Measurements from ENCODE around the gene RNF166. TPM values are rescaled to one million over a fixed set of nuclear protein-coding genes. Genes with fewer than 3 reads are reported as not detected.

The RNF166 gene
- total RNA-seq, 4 donors from 2014 or later: 23.3 to 33.5 (median 27.5) TPM

- DNase-seq (ENCODE audit: extremely low spot score): no peak
- intact Hi-C loops (cut with DNase I): no loop called here
- no peak for TF ChIP-seq EP300 (IDR thresholded peaks at IDR 0.05)
- TF ChIP-seq CTCF (IDR thresholded peaks at IDR 0.05): no peak
- TF ChIP-seq POLR2AphosphoS5 (IDR thresholded peaks at IDR 0.05): no peak
- H3K4me1 ChIP-seq: peaks cover 15 to 30% (median 26%) of the 10 kb centered on the region in 4 donors
- no peak overlapping the region for H3K4me3 ChIP-seq
- H3K9me3 ChIP-seq: no peaks in the 10 kb centered on the region
- H3K27ac ChIP-seq (replicated peaks in 1 of 4): no peak overlapping the region
- peaks cover 5 to 61% (median 48%) of the 10 kb centered on the region in 4 donors for H3K36me3 ChIP-seq
- peaks cover 0 to 28% (median 0%) of the 10 kb centered on the region in 4 donors for H3K27me3 ChIP-seq
- WGBS: 96% methylated on average over 6 of the region's 13 CpGs
Observed at GRCh38 chr16:88653101-88653500, 53.1 kb downstream of the RNF166 start.

- DNase-seq (ENCODE audit: extremely low spot score): no peak
- TF ChIP-seq POLR2A (IDR thresholded peaks at IDR 0.05; ENCODE audit: low read depth) (no peak), EP300 (IDR thresholded peaks at IDR 0.05) (no peak), CTCF (IDR thresholded peaks at IDR 0.05) (no peak), POLR2AphosphoS5 (IDR thresholded peaks at IDR 0.05) (no peak)
- Histone ChIP-seq H3K4me1 (peaks cover 15 to 30% (median 26%) of the 10 kb centered on the region in 4 donors), H3K4me3 (no peak overlapping the region), H3K27ac (replicated peaks in 1 of 4) (peak overlapping the region in 1 of 4 donors; percentile 73), H3K27me3 (peaks cover 0 to 28% (median 0%) of the 10 kb centered on the region in 4 donors), H3K9me3 (no peaks in the 10 kb centered on the region), H3K36me3 (peaks cover 5 to 57% (median 44%) of the 10 kb centered on the region in 4 donors)
- intact Hi-C loops (cut with DNase I): no loop called here
- 98% methylated on average over 8 of the region's 8 CpGs for WGBS
Observed at GRCh38 chr16:88652762-88653063, 53.5 kb downstream of the RNF166 start.

GRCh38 chr16:88651989-88652761 lies 54.0 kb downstream of the RNF166 start:
- peak overlapping the region; percentile 13 to 73 (median 58) for H3K27ac ChIP-seq (replicated peaks in 1 of 4)
- DNase-seq (ENCODE audit: extremely low spot score): no peak
- intact Hi-C loops (cut with DNase I): no loop called here
- H3K9me3 ChIP-seq: no peaks in the 10 kb centered on the region
- H3K36me3 ChIP-seq: peaks cover 0 to 52% (median 39%) of the 10 kb centered on the region in 4 donors
- WGBS: 82% methylated on average over 9 of the region's 29 CpGs
- peaks cover 15 to 30% (median 26%) of the 10 kb centered on the region in 4 donors for H3K4me1 ChIP-seq
- no peak for TF ChIP-seq EP300 (IDR thresholded peaks at IDR 0.05)
- no peak for TF ChIP-seq POLR2AphosphoS5 (IDR thresholded peaks at IDR 0.05)
- no peak for TF ChIP-seq POLR2A (IDR thresholded peaks at IDR 0.05; ENCODE audit: low read depth)
- TF ChIP-seq CTCF (IDR thresholded peaks at IDR 0.05): no peak
- H3K27me3 ChIP-seq: peaks cover 0 to 28% (median 0%) of the 10 kb centered on the region in 4 donors
- H3K4me3 ChIP-seq: no peak overlapping the region

GRCh38 chr16:88651276-88651988 lies 54.8 kb downstream of the RNF166 start:
- TF ChIP-seq POLR2AphosphoS5 (IDR thresholded peaks at IDR 0.05) (peak; percentile 7 to 47), EP300 (IDR thresholded peaks at IDR 0.05) (no peak)
- intact Hi-C loops (cut with DNase I): no loop called here

GRCh38 chr16:88650749-88651275 lies 55.4 kb downstream of the RNF166 start, which contains the start of gene CYBA:
Gene CYBA (minus strand): TSS chr16:88651053. CDS start chr16:88651013, 40 bp downstream.
- no peaks in the 10 kb centered on the region for H3K9me3 ChIP-seq
- peaks cover 0 to 38% (median 33%) of the 10 kb centered on the region in 4 donors for H3K36me3 ChIP-seq
- peaks cover 0 to 28% (median 0%) of the 10 kb centered on the region in 4 donors for H3K27me3 ChIP-seq
- H3K4me1 ChIP-seq: peaks cover 15 to 30% (median 26%) of the 10 kb centered on the region in 4 donors
- peak within 1 kb of the TSS; percentile 57 to 72 (median 64) for H3K4me3 ChIP-seq
- 0% methylated on average over 11 of the region's 41 CpGs for WGBS
- peak within 1 kb of the TSS; percentile 55 to 73 (median 67) for H3K27ac ChIP-seq (replicated peaks in 1 of 4)
- peak in 1 of 2 donors; percentile 44 for TF ChIP-seq POLR2AphosphoS5 (IDR thresholded peaks at IDR 0.05)
- TF ChIP-seq POLR2A (IDR thresholded peaks at IDR 0.05; ENCODE audit: low read depth): no peak
- intact Hi-C loops (cut with DNase I): no loop called here
- DNase-seq (ENCODE audit: extremely low spot score): peak; percentile 94

More at GRCh38 chr16:88651276-88651988, 54.8 kb downstream of the RNF166 start:
- peaks cover 15 to 30% (median 26%) of the 10 kb centered on the region in 4 donors for H3K4me1 ChIP-seq
- no peaks in the 10 kb centered on the region for H3K9me3 ChIP-seq
- H3K4me3 ChIP-seq: peak overlapping the region; percentile 57 to 72 (median 64)
- H3K27me3 ChIP-seq: peaks cover 0 to 28% (median 0%) of the 10 kb centered on the region in 4 donors
- DNase-seq (ENCODE audit: extremely low spot score): no peak
- 78% methylated on average over 12 of the region's 24 CpGs for WGBS
- peak overlapping the region; percentile 55 to 73 (median 67) for H3K27ac ChIP-seq (replicated peaks in 1 of 4)
- H3K36me3 ChIP-seq: peaks cover 0 to 44% (median 36%) of the 10 kb centered on the region in 4 donors

All from esophagus muscularis mucosa (tissue), 4 donors.